Effector memory CD8-positive, alpha-beta T cell (primary cell): ENCODE data around the gene CUBN.

ENCODE experiments used
- ATAC-seq: fragments of 150-1000 bp; cut with Tn5 transposase; replicated peaks from 2 replicates; pipeline ENCODE4 v1.10.0; 2021; ENCODE audit warnings: mild to moderate bottlenecking, moderate library complexity
- DNase-seq, 3 experiments: peaks; one replicate each; pipeline ENCODE4 v3.0.0; 2021
- H3K27ac Mint-ChIP-seq, 2 donors: one replicate each; pipeline ENCODE4 v1.8.0; 2022; ENCODE audit warnings: mild to moderate bottlenecking in 2 of 2, mixed read lengths in 2 of 2, moderate library complexity in 2 of 2
- H3K27me3 Mint-ChIP-seq, 2 donors: one replicate each; pipeline ENCODE4 v1.8.0; 2022; ENCODE audit warnings: mixed read lengths in 2 of 2
- H3K36me3 Mint-ChIP-seq: one replicate; pipeline ENCODE4 v1.8.0; 2022; ENCODE audit warnings: mild to moderate bottlenecking, moderate library complexity, mixed read lengths; ENCODE audit not compliant: insufficient read depth
- H3K4me1 Mint-ChIP-seq, 2 donors: one replicate each; pipeline ENCODE4 v1.8.0; 2022; ENCODE audit warnings: low read depth in 2 of 2, mixed read lengths in 2 of 2
- H3K4me3 Mint-ChIP-seq, 2 donors: one replicate each; pipeline ENCODE4 v1.8.0; 2022; ENCODE audit warnings: mild to moderate bottlenecking in 2 of 2, mixed read lengths in 2 of 2, moderate library complexity in 2 of 2
- H3K9me3 Mint-ChIP-seq, 2 donors: one replicate each; pipeline ENCODE4 v1.8.0; 2022; ENCODE audit warnings: mixed read lengths in 2 of 2

The CUBN gene

DNA sequence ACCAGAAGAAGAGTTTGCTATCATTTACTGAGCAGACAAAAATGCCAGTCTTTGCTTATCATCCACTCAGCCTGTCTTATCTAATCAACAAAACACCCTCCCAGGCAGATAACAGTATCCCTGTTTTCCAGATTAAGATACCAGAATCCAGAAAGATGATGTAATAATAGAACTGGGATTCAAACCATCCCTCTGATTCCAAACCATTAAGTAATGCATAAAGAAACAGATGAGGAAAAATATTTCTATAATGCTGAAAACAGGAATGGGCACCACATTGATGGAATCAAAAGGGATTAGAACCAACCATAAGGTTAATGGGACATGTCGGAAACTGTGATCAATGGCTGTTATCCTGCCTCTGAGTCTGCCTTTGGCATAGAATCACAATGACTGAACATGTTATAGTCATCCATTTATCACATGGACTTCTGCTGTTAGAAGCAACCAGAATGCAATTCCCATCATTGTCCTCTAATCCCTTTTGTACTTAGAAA is 220.3 kb downstream of the CUBN start:
- ATAC-seq (no peak), DNase-seq (no peak)
- H3K9me3 Mint-ChIP-seq = no peaks in the 10 kb centered on the region
- peaks cover 2% of the 10 kb centered on the region for H3K36me3 Mint-ChIP-seq
- peak overlapping the region in 1 of 2 donors; percentile 72 for H3K27ac Mint-ChIP-seq
- H3K4me1 Mint-ChIP-seq = peaks cover 0 to 4% of the 10 kb centered on the region in 2 donors
- H3K27me3 Mint-ChIP-seq = no peaks in the 10 kb centered on the region
- no peak overlapping the region for H3K4me3 Mint-ChIP-seq

DNA sequence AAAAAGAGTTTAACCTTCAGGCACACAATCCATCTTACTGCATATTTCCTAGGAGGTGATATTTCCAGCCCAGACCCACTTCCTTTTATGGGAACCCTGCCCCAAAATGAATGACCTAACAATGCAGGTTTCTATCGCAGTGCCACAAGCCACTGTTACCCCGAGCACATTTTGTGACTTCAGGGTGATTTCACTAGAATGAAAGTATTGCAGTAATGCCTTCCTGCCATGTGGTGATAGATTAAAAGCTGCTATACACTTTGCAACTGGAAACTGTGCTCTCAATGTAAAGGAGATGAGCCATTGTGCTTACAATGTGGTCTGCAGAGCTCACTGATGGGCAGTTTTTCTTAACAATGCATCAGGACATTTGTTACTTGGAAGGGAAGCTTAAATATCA is 221.9 kb downstream of the CUBN start:
- peaks cover under 1 to 4% of the 10 kb centered on the region in 2 donors for H3K4me1 Mint-ChIP-seq
- ATAC-seq (no peak), DNase-seq (no peak)
- no peak overlapping the region for H3K27ac Mint-ChIP-seq
- H3K4me3 Mint-ChIP-seq = no peak overlapping the region
- no peaks in the 10 kb centered on the region for H3K27me3 Mint-ChIP-seq
- no peaks in the 10 kb centered on the region for H3K9me3 Mint-ChIP-seq
- H3K36me3 Mint-ChIP-seq = no peaks in the 10 kb centered on the region

GRCh38 chr10:16905320-16905719 is 224.3 kb downstream of the CUBN start:
- no peaks in the 10 kb centered on the region for H3K9me3 Mint-ChIP-seq
- H3K4me1 Mint-ChIP-seq = peaks cover 2 to 4% of the 10 kb centered on the region in 2 donors
- no peak overlapping the region for H3K27ac Mint-ChIP-seq
- ATAC-seq = no peak
- H3K36me3 Mint-ChIP-seq = no peaks in the 10 kb centered on the region
- no peaks in the 10 kb centered on the region for H3K27me3 Mint-ChIP-seq
- no peak for DNase-seq
- no peak overlapping the region for H3K4me3 Mint-ChIP-seq

DNA sequence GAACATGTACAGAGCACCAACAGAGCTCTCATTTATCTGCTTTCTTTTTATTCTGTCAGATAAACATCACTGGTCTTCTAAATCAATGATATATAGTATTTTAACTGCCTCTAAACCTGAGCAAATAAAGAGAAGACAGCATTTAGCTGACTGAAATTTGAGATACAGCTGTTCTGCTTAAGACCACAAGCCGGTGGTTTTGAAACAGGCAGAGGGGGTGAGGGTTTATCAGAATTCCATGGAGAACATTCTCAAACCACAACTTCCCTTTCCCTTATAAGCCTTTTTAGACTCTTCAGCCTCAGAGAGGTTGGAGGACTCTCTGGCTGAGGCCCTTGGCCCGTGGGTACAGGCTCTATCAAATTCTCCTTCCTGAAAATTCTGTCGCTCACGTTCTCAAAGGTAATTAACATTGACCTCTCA is 225.0 kb downstream of the CUBN start:
- DNase-seq (no peak), ATAC-seq (no peak)
- peaks cover 0 to 2% of the 10 kb centered on the region in 2 donors for H3K4me1 Mint-ChIP-seq

DNA sequence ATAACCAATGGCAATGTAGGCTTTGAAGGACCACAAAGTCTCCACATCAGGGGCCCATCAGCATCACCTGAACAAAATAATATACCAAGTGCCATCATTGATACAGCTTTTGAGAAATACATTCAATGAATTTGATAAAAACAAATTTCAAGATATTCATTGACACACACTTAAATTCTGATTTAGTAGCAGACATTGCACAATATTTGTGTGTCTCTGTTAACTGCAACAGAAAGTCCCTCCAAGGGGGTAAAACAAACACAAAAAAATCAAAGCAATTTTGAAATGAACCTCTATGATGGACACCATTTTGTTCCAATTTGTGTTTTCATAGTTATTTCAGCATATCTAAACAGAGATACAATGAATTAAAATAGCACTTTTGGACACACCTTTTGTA is 225.6 kb downstream of the CUBN start:
- no peak for ATAC-seq
- no peak overlapping the region for H3K4me3 Mint-ChIP-seq
- H3K4me1 Mint-ChIP-seq = peaks cover 0 to 2% of the 10 kb centered on the region in 2 donors

More for the DNA sequence above, 225.0 kb downstream of the CUBN start:
- H3K9me3 Mint-ChIP-seq = no peaks in the 10 kb centered on the region
- no peaks in the 10 kb centered on the region for H3K27me3 Mint-ChIP-seq
- no peak overlapping the region for H3K4me3 Mint-ChIP-seq
- H3K27ac Mint-ChIP-seq = no peak overlapping the region
- H3K36me3 Mint-ChIP-seq = no peaks in the 10 kb centered on the region

GRCh38 chr10:16902606-16903005 is 227.0 kb downstream of the CUBN start:
- H3K27me3 Mint-ChIP-seq = no peaks in the 10 kb centered on the region
- H3K4me3 Mint-ChIP-seq = no peak overlapping the region
- no peak overlapping the region for H3K27ac Mint-ChIP-seq
- DNase-seq = no peak
- no peaks in the 10 kb centered on the region for H3K9me3 Mint-ChIP-seq
- no peak for ATAC-seq
- H3K36me3 Mint-ChIP-seq = no peaks in the 10 kb centered on the region
- peaks cover 0 to 2% of the 10 kb centered on the region in 2 donors for H3K4me1 Mint-ChIP-seq

More for the DNA sequence above, 225.6 kb downstream of the CUBN start:
- H3K36me3 Mint-ChIP-seq = no peaks in the 10 kb centered on the region
- no peak overlapping the region for H3K27ac Mint-ChIP-seq
- H3K27me3 Mint-ChIP-seq = no peaks in the 10 kb centered on the region
- no peak for DNase-seq
- no peaks in the 10 kb centered on the region for H3K9me3 Mint-ChIP-seq

GRCh38 chr10:16901106-16901505 is 228.5 kb downstream of the CUBN start:
- Mint-ChIP-seq H3K27ac (no peak overlapping the region), H3K9me3 (no peaks in the 10 kb centered on the region), H3K4me1 (peaks cover 0 to 2% of the 10 kb centered on the region in 2 donors), H3K4me3 (no peak overlapping the region), H3K27me3 (no peaks in the 10 kb centered on the region), H3K36me3 (no peaks in the 10 kb centered on the region)
- ATAC-seq (no peak), DNase-seq (no peak)

- H3K4me1 Mint-ChIP-seq = no peaks in the 10 kb centered on the region
- DNase-seq (no peak), ATAC-seq (no peak)
- no peaks in the 10 kb centered on the region for H3K9me3 Mint-ChIP-seq
- no peak overlapping the region for H3K4me3 Mint-ChIP-seq
- no peaks in the 10 kb centered on the region for H3K36me3 Mint-ChIP-seq
- no peak overlapping the region for H3K27ac Mint-ChIP-seq
- H3K27me3 Mint-ChIP-seq = no peaks in the 10 kb centered on the region
Observed at GRCh38 chr10:16896993-16897392, 232.6 kb downstream of the CUBN start.

DNA sequence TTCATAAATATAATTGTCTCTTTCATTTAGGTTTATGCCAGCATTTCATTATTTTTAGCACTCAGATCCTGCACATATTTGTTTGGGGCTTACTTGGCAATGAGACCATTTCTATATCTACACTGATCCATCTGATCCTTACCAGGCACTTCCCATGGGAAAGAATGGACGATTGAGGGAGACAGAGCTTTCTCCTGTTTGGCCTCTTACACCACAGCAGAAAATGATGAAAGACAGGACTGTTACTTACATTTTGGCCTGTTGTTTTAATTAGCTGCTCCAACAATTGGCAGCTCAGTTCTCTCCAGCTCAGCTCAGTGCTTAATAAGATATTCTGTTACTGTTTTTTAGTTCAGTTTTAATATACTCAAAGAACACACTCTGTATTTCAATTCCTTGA is 234.8 kb downstream of the CUBN start:
- Mint-ChIP-seq H3K9me3 (no peaks in the 10 kb centered on the region), H3K36me3 (peaks cover 5% of the 10 kb centered on the region), H3K27me3 (no peaks in the 10 kb centered on the region), H3K27ac (no peak overlapping the region), H3K4me3 (no peak overlapping the region), H3K4me1 (peaks cover 6 to 7% of the 10 kb centered on the region in 2 donors)
- DNase-seq (no peak), ATAC-seq (no peak)

DNA sequence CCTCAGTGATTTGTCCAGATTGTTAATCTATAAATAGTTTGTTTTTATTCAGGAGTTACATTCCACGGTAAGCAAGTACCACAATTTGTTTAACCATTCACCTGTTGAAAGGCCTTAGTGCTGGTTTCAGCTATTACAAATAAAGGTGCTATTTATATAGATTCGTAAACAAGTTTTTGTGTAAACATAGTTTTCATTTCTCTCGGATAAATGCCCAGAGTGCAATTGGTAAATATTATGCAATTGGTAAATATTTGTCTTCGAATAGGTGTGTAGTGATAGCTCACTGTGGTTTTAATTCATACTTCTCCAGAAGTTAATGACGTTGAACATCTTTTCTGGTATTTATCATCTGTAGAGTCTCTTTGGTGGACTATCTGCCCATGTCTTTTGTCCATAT is 235.9 kb downstream of the CUBN start:
- Mint-ChIP-seq H3K4me1 (peaks cover 6 to 7% of the 10 kb centered on the region in 2 donors), H3K36me3 (peaks cover 5% of the 10 kb centered on the region), H3K9me3 (no peaks in the 10 kb centered on the region), H3K27me3 (no peaks in the 10 kb centered on the region), H3K27ac (no peak overlapping the region), H3K4me3 (no peak overlapping the region)
- DNase-seq (no peak), ATAC-seq (no peak)

- Mint-ChIP-seq H3K4me3 (peak overlapping the region; percentile 65 to 68), H3K9me3 (no peaks in the 10 kb centered on the region), H3K4me1 (peaks cover 6 to 7% of the 10 kb centered on the region in 2 donors), H3K27me3 (no peaks in the 10 kb centered on the region), H3K27ac (peak overlapping the region; percentile 72 to 88), H3K36me3 (peaks cover 5% of the 10 kb centered on the region)
- DNase-seq (peak; percentile 25 to 34 (median 33)), ATAC-seq (peak; percentile 79)
Observed at GRCh38 chr10:16891375-16892313, 238.0 kb downstream of the CUBN start.

GRCh38 chr10:16890691-16891090 is 238.9 kb downstream of the CUBN start:
- Mint-ChIP-seq H3K36me3 (peaks cover 5% of the 10 kb centered on the region), H3K27ac (peak overlapping the region; percentile 72 to 88), H3K4me1 (peaks cover 6 to 7% of the 10 kb centered on the region in 2 donors), H3K27me3 (no peaks in the 10 kb centered on the region), H3K9me3 (no peaks in the 10 kb centered on the region), H3K4me3 (peak overlapping the region in 1 of 2 donors; percentile 68)
- ATAC-seq (no peak), DNase-seq (no peak)

DNA sequence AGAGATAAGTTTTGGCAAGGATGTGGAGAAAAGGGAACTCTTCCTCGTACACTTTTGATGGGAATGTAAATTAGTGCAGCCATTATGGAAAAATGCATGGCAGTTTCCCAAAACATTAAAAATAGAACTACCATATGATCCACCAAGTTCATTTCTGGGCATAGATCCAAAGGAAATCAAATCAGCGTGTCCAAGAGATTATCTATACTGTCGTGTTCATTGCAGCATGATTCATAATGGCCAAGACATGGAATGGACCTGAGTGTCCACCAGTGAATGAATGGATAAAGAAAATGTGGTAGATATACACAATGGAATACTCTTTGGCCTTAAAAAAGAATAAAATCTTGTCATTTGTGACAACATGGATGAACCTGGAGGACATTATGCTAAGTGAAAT is 242.0 kb downstream of the CUBN start:
- DNase-seq (no peak), ATAC-seq (no peak)
- Mint-ChIP-seq H3K4me1 (peaks cover 6 to 7% of the 10 kb centered on the region in 2 donors), H3K27me3 (no peaks in the 10 kb centered on the region), H3K9me3 (no peaks in the 10 kb centered on the region), H3K27ac (no peak overlapping the region), H3K4me3 (no peak overlapping the region), H3K36me3 (peaks cover 5% of the 10 kb centered on the region)

DNA sequence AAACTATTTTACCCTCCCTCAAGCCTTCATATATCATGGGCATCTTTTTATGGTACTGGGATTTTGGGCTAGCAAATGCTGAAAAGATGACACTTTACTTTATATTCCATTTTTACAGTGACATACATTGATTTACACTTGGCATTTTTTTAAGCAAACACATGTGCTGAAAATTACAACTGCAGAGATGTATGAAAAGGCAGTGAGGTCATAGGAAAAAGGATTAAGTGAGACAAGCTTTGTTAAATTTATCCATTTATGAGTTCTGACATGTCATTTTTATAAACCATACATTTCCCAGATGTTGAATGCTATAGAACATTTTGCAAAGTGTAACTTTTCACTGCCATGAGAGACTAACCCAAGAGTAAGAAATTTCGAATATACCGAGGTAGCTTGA is 243.6 kb downstream of the CUBN start:
- Mint-ChIP-seq H3K4me1 (peaks cover 2% of the 10 kb centered on the region in 2 donors), H3K4me3 (no peak overlapping the region), H3K36me3 (peaks cover under 1% of the 10 kb centered on the region), H3K27me3 (no peaks in the 10 kb centered on the region), H3K9me3 (no peaks in the 10 kb centered on the region), H3K27ac (no peak overlapping the region)
- DNase-seq (no peak), ATAC-seq (no peak)
